ENCODE data around the gene PER3. TPM values are rescaled to one million over a fixed set of nuclear protein-coding genes. Genes with fewer than 3 reads are reported as not detected.

PER3 gene
- total and polyA plus RNA-seq, 9 of the 15 experiments (the other 6 are each of a cell fraction or from before 2014, with no cell fraction given) = 11.9 to 22.5 (median 14.6) TPM

GRCh38 chr1:7783178-7783711 lies 846 bp upstream of the PER3 start (continued):
- 0 out of 4 replicates have a peak, but pooled peaks of 1 of the 2 experiments have one; percentile 27 for TF ChIP-seq UBTF (IDR thresholded peaks at IDR 0.05; ENCODE audit: borderline replicate concordance in 1 of 2, low read depth in 2 of 2, low read length in 2 of 2)
- no peak for TF ChIP-seq ZNF197 (CRISPR knock-in tag; IDR thresholded peaks at IDR 0.05; ENCODE audit: low read depth)
- no peak for TF ChIP-seq ZC3H11A (IDR thresholded peaks at IDR 0.05; ENCODE audit: low read depth, low read length)
- TF ChIP-seq KHSRP (IDR thresholded peaks at IDR 0.05) = no peak
- peak; percentile 9; the same call in 1 of the 2 replicates for TF ChIP-seq PHF8 (IDR thresholded peaks at IDR 0.05; ENCODE audit: borderline replicate concordance, low read length)
- no peak for TF ChIP-seq ZNF444 (CRISPR knock-in tag; IDR thresholded peaks at IDR 0.05)
- no peak for TF ChIP-seq ZNF217 (CRISPR knock-in tag; IDR thresholded peaks at IDR 0.05)

GRCh38 chr1:7784492-7785071 lies 491 bp downstream of the PER3 start:
- 81% methylated on average over 30 of the region's 52 CpGs for WGBS (ENCODE audit: insufficient coverage, low coverage, missing lambda C conversion rate)
- POLR2A ChIA-PET = no interaction called here
- Histone ChIP-seq H3K4me3 (no peak overlapping the region), H3K27ac (ENCODE audit: extremely low read depth, low read depth, low read length) (peak overlapping the region; percentile 63; the same call in 1 of the 3 replicates), H3K4me1 (replicated peaks in 1 of 2; ENCODE audit: control insufficient read depth in 2 of 2, insufficient read depth in 2 of 2, low read length in 2 of 2) (peaks cover 7 to 17% of the 10 kb centered on the region in 2 experiments; a peak in 4 of 5 replicates), H3K79me2 (ENCODE audit: control insufficient read depth, insufficient read depth, low read length) (no peaks in the 10 kb centered on the region), H3K9me3 (replicated peaks; ENCODE audit: control insufficient read depth, insufficient read depth, low read depth, low read length) (peaks cover 12% of the 10 kb centered on the region), H2AFZ (ENCODE audit: low read depth, low read length) (peak overlapping the region; percentile 60), H3K9ac (ENCODE audit: insufficient read depth in 1 of 2, low read depth in 2 of 2, low read length in 2 of 2) (no peak overlapping the region), H3K9me1 (ENCODE audit: control insufficient read depth, insufficient read depth, low read length) (no peaks in the 10 kb centered on the region), H3K4me2 (ENCODE audit: insufficient read depth, low read length) (no peak overlapping the region), H3K36me3 (ENCODE audit: control insufficient read depth, insufficient read depth, low read length) (peaks cover 43% of the 10 kb centered on the region; the same call in 2 of the 3 replicates), H4K20me1 (replicated peaks; ENCODE audit: control insufficient read depth, insufficient read depth, low read length) (no peaks in the 10 kb centered on the region), H3K27me3 (ENCODE audit: control insufficient read depth in 2 of 2, insufficient read depth in 2 of 2, low read length in 2 of 2) (no peaks in the 10 kb centered on the region)
- CTCF ChIA-PET (ENCODE audit: low intra/inter-chr PET ratio) = no interaction called here
- FAIRE-seq (no peak), DNase-seq (ENCODE audit: extremely low read depth in 1 of 4, low spot score in 3 of 4) (no peak), ATAC-seq (no peak)
- intact Hi-C loops (cut with micrococcal nuclease) (no loop called here), in situ Hi-C loops (cut with MboI) (no loop called here)
- no TSS peak for BruUV-seq (replicated peaks)
- TF ChIP-seq CBX3 (IDR thresholded peaks at IDR 0.05; ENCODE audit: borderline replicate concordance in 1 of 2, low read length in 2 of 2) (peak in 1 of 2 experiments; percentile 64; a peak in 1 of 3 replicates), HDGF (IDR thresholded peaks at IDR 0.05) (no peak), ZNF740 (CRISPR knock-in tag; IDR thresholded peaks at IDR 0.05) (0 out of 2 replicates have a peak, but pooled peaks have one; percentile 22), ZNF740 (tag; IDR thresholded peaks at IDR 0.05) (no peak), TOE1 (IDR thresholded peaks at IDR 0.05; ENCODE audit: borderline replicate concordance) (no peak), TOE1 (CRISPR knock-in tag; IDR thresholded peaks at IDR 0.05; ENCODE audit: borderline replicate concordance, low read depth) (no peak), POLR2G (IDR thresholded peaks at IDR 0.05; ENCODE audit: low read depth, low read length) (0 out of 2 replicates have a peak, but pooled peaks have one; percentile 34)

All from K562 (cell line).